Right cardiac atrium (tissue), 5 donors: ENCODE results near the gene ADAMTS16. TPM values are rescaled to one million over a fixed set of nuclear protein-coding genes. Genes with fewer than 3 reads are reported as not detected.

ENCODE experiments used
- ATAC-seq, 2 donors: fragments of 200-7000 bp; cut with Tn5 transposase; one replicate each; pipeline versions ENCODE4 v1.8.0 to v1.9.1; 2020; ENCODE audit warnings: moderate library complexity in 2 of 2, mild to moderate bottlenecking in 1 of 2
- DNase-seq, 3 donors: peaks; one replicate each; pipeline ENCODE4 v3.0.0-alpha.2; 2020
- H3K27ac ChIP-seq: one replicate; pipeline ENCODE4 v1.5.1; 2013; ENCODE audit warnings: mild to moderate bottlenecking, low read length, control low read depth, moderate library complexity
- H3K27me3 ChIP-seq: one replicate; pipeline ENCODE4 v1.6.1; 2013; ENCODE audit not compliant: control insufficient read depth, insufficient read depth
- H3K4me1 ChIP-seq: one replicate; pipeline ENCODE4 v1.6.1; 2013; ENCODE audit warnings: low read length; ENCODE audit not compliant: control insufficient read depth, insufficient read depth
- H3K4me3 ChIP-seq: one replicate; pipeline ENCODE4 v1.5.1; 2013; ENCODE audit warnings: low read length, control low read depth
- H3K9me3 ChIP-seq: one replicate; pipeline ENCODE4 v1.6.1; 2013; ENCODE audit warnings: low read length; ENCODE audit not compliant: control insufficient read depth
- WGBS: extraction: QIAGEN DNeasy Blood & Tissue Kit; methylation state at CpG from one replicate; pipeline ENCODE4 v1.1.7; 2013; 5-methylcytosine and 5-hydroxymethylcytosine counted together
- intact Hi-C, 4 donors: fragments of 100-400 bp; cut with DNase I; formaldehyde crosslinking; loops; one replicate each; pipeline versions ENCODE4 v1.11.0 to v1.14.0; 2022 to 2023
- polyA plus RNA-seq: library from polyadenylated mRNA; stranded (reverse); fragments of 200-250 nt; gene quantifications from one replicate; pipeline ENCODE4 v1.2.3, GENCODE V29; 2013
- total RNA-seq, 4 donors: library from RNA; stranded (reverse); fragmentation: NEBNext Ultra II Directional; extraction: Animal tissue kit (Norgen Biotek cat#: 25700); gene quantifications; one replicate each; pipeline ENCODE4 v1.2.1, GENCODE V29; 2021
- donor health status: healthy with polysubstance abuse.
- donor health status: DM: no; HTN: yes; CAD: no.
- donor health status: DM: no; HTN: no; CAD: no.
- donor health status: DM: no; HTN: yes; CAD: no; lungs with severe emphysema.
- donor health status: DM: yes; HTN: yes; CAD: no.

The ADAMTS16 gene
- total and polyA plus RNA-seq, 5 donors: not detected

DNA sequence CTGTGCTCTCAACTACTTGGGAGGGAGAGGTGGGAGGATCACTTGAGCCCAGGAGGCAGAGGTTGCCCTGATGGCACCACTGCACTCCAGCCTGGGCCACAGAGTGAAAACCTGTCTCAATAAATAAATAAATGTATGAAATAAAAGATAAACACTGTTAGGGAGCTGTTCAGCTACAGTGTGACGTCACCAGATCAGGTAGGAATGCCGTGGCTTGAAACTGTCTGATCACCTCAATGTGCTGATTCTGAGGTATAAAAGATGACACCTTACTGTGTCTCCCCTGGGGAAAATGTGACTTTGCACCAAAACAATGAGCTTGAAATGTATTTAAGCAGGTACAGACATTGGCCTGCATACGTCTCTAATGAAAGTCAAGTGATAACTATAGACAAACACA, 133.3 kb downstream of the ADAMTS16 start:
- Histone ChIP-seq H3K9me3 (peaks cover 2% of the 10 kb centered on the region), H3K27ac (no peak overlapping the region), H3K4me1 (no peaks in the 10 kb centered on the region), H3K27me3 (no peaks in the 10 kb centered on the region), H3K4me3 (no peak overlapping the region)
- no peak for ATAC-seq
- WGBS: 89% methylated on average over 3 of the region's 3 CpGs
- no peak for DNase-seq
- intact Hi-C loops: no loop called here

DNA sequence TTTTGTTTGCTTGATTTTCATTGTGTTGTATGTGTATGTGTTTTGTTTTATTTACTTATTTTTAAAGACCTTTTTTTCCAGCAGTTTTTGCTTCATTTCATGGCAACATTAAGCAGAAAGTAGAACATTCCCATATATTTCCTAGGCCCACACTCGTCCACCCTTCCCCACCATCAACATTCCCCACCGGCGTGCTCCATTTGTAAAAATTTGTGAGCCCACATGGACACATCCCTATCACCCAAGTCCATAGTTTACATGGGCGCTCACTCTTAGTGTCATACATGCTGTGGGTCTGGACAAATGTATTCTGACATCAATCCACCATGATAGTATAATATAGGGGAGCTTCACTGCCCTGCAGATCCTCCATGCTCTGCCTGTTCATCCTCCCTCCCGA, 133.8 kb downstream of the ADAMTS16 start:
- ATAC-seq: no peak
- Histone ChIP-seq H3K4me1 (no peaks in the 10 kb centered on the region), H3K4me3 (no peak overlapping the region), H3K9me3 (peaks cover 2% of the 10 kb centered on the region), H3K27me3 (no peaks in the 10 kb centered on the region), H3K27ac (no peak overlapping the region)
- intact Hi-C loops: no loop called here
- DNase-seq: no peak
- WGBS: 93% methylated on average over 5 of the region's 5 CpGs

DNA sequence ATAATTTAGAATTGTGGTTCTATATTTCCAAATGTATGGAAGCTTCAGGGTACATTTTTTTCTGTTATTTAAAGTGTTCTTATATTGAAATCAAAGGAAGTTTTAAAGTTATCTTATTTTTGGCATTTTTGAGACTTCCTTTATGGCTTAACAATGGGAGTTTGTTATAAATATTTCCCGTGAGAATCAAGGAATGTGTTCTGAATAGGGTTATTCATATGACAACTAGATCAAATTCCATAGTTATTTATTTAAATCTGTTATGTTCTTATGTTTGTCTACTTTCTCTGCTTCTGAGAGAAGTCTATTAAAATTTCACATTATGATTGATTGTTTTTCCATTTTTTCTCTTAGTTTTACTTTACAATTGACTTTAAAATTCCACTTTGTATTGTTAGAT, 135.1 kb downstream of the ADAMTS16 start:
- peaks cover 4% of the 10 kb centered on the region for H3K9me3 ChIP-seq
- WGBS: 32% methylated on average over 1 of the region's 1 CpG
- H3K4me1 ChIP-seq: no peaks in the 10 kb centered on the region
- ATAC-seq (no peak), DNase-seq (no peak)
- H3K27ac ChIP-seq: no peak overlapping the region
- no peak overlapping the region for H3K4me3 ChIP-seq
- intact Hi-C loops: no loop called here
- no peaks in the 10 kb centered on the region for H3K27me3 ChIP-seq

DNA sequence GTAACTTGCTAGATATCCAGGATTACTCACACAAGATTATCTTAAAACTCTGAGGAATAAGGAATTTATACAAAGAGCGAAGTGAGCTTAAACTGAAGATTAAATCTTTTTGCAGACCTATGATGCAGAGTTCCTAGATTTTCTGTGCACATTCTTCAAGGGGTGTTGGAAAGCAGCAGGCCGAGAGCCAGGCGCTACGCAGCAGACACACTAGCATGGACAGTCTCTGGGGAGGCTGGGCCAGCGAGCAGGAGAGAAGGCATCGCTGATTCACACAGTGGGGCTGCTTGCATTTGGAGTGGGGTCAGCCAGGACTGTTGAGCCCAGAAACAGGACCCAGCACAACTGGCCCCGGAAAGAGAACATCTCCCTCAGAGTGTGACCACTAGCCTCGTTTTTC, 136.3 kb downstream of the ADAMTS16 start:
- H3K9me3 ChIP-seq: peaks cover 4% of the 10 kb centered on the region
- no peak overlapping the region for H3K27ac ChIP-seq
- whole genome bisulfite sequencing: 80% methylated on average over 8 of the region's 8 CpGs
- H3K4me3 ChIP-seq: no peak overlapping the region
- no peak for ATAC-seq
- intact Hi-C loops: no loop called here
- H3K27me3 ChIP-seq: no peaks in the 10 kb centered on the region
- H3K4me1 ChIP-seq: no peaks in the 10 kb centered on the region
- DNase-seq: no peak

DNA sequence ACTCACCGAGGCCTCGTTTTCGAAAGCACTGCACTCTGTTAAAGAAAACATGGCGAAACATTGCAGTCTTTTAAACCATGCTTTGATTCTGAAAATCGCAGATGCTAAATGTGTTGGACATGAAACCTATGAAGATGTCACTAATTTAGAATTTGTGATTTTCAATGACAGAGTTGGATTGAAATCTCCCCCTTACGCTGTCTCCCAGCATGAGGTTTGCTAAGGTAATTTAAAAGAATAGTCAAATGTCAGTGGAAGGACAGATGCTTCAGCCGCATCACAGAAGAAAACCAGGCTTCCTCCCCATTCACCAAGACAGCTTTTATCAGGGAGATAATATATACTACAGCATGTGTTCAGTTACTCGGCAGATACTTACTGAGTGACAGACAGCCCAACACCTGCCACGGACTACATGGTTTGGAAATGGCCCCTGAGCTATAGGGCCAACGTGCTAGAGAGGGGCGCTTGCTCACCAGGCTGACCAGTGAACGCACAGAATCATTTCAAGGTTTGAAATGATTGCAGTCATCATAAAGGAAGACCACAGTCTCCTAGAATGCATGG, 136.9 kb downstream of the ADAMTS16 start:
- Histone ChIP-seq H3K4me3 (no peak overlapping the region), H3K9me3 (peaks cover 4% of the 10 kb centered on the region), H3K27me3 (no peaks in the 10 kb centered on the region), H3K27ac (no peak overlapping the region), H3K4me1 (no peaks in the 10 kb centered on the region)
- WGBS: 76% methylated on average over 12 of the region's 12 CpGs
- ATAC-seq (no peak), DNase-seq (no peak)
- intact Hi-C loops: no loop called here

DNA sequence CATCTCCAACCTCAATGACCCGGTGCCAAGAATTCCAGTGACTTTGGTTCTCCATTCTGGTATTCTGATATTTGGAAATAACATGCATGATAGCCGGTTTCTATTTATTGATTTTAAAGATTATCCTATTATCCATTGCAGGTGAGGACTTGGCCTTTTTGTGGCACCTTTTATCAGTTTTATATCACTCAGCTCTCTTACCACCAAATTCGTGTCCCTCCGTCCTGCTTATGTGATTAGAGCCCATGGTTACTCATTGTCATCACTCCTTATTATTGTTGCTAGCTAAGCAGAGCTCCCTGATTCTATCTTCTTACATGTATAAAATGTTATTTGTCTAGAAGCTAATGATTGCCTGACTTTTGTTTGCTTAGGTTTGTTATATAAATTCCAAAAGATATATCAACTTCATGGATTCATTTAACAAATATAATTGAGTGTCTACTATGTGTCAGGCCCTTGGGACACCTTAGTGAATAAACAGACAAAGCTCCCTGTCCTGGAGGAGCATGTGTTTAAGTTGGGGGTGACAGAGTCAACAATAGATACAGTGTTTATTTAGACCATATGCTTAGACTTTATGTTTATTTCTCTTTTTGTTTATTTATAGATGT, 138.2 kb downstream of the ADAMTS16 start:
- no peak overlapping the region for H3K27ac ChIP-seq
- H3K4me3 ChIP-seq: no peak overlapping the region
- ATAC-seq (no peak), DNase-seq (no peak)
- no peaks in the 10 kb centered on the region for H3K4me1 ChIP-seq
- 83% methylated on average over 4 of the region's 4 CpGs for WGBS
- peaks cover 4% of the 10 kb centered on the region for H3K9me3 ChIP-seq
- intact Hi-C loops: no loop called here
- no peaks in the 10 kb centered on the region for H3K27me3 ChIP-seq

DNA sequence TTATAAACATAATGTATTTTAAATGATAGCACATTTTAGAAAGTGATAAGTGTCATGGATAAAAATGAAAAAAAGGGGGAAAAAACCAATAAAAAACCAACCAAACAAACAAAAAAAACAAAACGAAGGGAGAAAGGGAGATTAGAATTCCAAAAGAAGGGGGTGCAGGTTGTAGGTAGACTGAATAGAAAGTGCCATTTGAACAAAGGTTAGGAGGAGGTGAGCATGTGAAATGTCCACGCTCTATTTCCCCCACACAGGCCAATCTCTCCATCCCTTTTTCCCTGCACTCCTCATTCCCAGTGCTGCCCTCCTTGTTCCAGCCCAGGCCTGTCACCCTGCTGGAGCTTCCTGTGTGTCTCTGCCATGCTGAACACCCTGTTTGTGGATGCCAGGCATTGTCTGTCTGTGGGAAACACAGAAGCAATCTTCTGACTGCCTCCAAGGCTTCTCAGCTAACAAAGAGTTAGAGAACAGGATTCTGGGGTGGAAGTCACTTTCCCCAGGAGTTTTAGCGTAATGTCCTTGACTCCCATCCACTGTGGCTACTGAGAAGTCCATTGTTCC, 138.8 kb downstream of the ADAMTS16 start:
- no peak overlapping the region for H3K27ac ChIP-seq

DNA sequence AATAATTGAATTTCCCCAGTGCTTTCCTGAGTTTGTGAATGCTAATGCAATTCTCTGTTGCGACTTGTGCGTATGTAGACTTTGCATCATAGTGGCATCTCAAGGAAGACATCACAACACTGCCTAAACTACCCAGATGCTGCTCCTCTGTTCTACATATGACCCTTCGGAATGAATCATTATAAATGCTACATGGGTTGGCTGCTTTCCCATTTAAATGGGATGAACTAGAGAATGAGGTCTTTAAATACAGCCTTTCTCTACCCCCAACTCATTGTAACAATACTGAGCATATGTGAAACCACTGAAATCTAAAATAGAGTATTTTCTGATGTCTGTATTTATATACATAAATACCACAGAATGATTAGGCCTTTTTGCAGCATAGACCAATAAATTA, 145.8 kb downstream of the ADAMTS16 start:
- intact Hi-C loops: no loop called here
- WGBS: 91% methylated on average over 3 of the region's 3 CpGs
- Histone ChIP-seq H3K27me3 (no peaks in the 10 kb centered on the region), H3K4me3 (no peak overlapping the region), H3K4me1 (no peaks in the 10 kb centered on the region), H3K9me3 (peaks cover 5% of the 10 kb centered on the region), H3K27ac (no peak overlapping the region)
- DNase-seq (no peak), ATAC-seq (no peak)

More for the DNA sequence above, 138.8 kb downstream of the ADAMTS16 start:
- no peak overlapping the region for H3K4me3 ChIP-seq
- H3K4me1 ChIP-seq: no peaks in the 10 kb centered on the region
- intact Hi-C loops: no loop called here
- H3K27me3 ChIP-seq: no peaks in the 10 kb centered on the region
- 70% methylated on average over 3 of the region's 3 CpGs for WGBS
- DNase-seq (no peak), ATAC-seq (no peak)
- H3K9me3 ChIP-seq: peaks cover 4% of the 10 kb centered on the region

DNA sequence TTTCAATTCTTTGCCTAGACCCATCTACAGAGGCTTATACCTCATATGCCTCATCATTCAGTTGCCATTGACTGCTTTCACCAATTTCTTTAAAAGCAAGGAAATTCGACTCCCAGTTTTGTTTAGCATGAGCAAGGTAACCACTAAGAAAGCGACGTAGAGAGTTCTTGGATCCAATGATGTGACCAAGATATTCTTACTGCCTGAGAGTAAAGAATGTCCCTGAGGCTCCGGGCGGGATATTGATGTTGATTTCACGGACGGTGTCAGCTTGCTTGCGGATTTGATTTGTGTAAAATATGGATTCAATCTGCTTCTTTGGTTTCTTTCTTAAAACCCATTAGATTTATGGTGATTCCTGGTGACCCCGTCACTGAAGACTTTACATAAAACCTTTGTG, 147.3 kb downstream of the ADAMTS16 start:
- H3K9me3 ChIP-seq: peaks cover 8% of the 10 kb centered on the region
- H3K4me1 ChIP-seq: no peaks in the 10 kb centered on the region
- H3K27me3 ChIP-seq: no peaks in the 10 kb centered on the region
- intact Hi-C loops: no loop called here
- DNase-seq (no peak), ATAC-seq (no peak)
- 92% methylated on average over 9 of the region's 9 CpGs for WGBS
- H3K27ac ChIP-seq: no peak overlapping the region
- H3K4me3 ChIP-seq: no peak overlapping the region

DNA sequence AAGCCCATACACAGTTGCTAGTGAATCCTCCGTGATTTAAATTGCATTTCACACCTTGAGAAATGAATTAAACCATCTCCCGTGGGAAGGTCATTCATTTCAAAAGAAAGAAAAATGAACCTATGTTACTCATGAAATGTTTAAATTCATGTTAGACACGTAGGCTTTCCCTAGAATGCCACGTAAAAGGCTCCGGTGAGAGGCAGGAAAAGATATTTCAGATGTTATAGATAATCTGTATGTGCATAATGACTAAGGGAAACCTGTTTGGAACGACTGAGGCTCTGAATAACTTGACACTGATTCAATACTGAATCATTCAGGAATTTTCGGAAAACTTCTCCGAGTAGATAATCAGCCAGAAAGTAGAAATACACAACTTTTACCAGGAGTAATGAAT, 148.1 kb downstream of the ADAMTS16 start:
- ATAC-seq: no peak
- Histone ChIP-seq H3K9me3 (peaks cover 10% of the 10 kb centered on the region), H3K4me1 (no peaks in the 10 kb centered on the region), H3K4me3 (no peak overlapping the region), H3K27me3 (no peaks in the 10 kb centered on the region), H3K27ac (no peak overlapping the region)
- WGBS: 61% methylated on average over 8 of the region's 8 CpGs
- DNase-seq: no peak
- intact Hi-C loops: no loop called here

DNA sequence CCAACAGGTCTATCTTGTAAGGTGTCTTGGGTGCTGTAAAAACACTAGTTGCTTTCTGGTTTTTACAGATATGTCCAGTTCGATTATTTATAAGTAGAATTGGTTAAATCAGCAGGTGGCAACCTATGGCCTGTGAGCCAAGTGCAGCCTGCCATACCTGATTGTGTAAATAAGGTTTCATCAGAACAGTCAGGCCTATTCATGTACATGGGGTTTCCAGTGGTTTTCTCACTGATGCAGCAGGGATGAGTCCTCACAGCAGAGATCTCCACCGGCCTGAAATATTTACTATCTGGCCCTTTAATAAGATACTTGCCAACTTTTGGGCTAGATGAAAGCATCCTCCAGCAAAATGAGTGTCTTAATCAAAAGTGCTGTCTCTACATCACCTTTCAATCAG, 149.4 kb downstream of the ADAMTS16 start:
- no peak for ATAC-seq
- no peak overlapping the region for H3K4me3 ChIP-seq
- peaks cover 8% of the 10 kb centered on the region for H3K9me3 ChIP-seq
- no peaks in the 10 kb centered on the region for H3K4me1 ChIP-seq
- intact Hi-C loops: no loop called here
- 78% methylated on average over 2 of the region's 2 CpGs for WGBS
- no peak overlapping the region for H3K27ac ChIP-seq
- DNase-seq: no peak
- no peaks in the 10 kb centered on the region for H3K27me3 ChIP-seq
